HG03521 (cell line): ENCODE measurements around the gene ZNF883.
"Not testable (repeated sequence)": the region's sequence is repeated elsewhere in the genome, so short reads cannot be mapped to it uniquely, and the experiment has no call there.

Experiments
- ATAC-seq: cut with Tn5 transposase; IDR thresholded peaks from one replicate; pipeline ENCODE4 v1.9.1; 2021; ENCODE audit warnings: mild to moderate bottlenecking, moderate library complexity; ENCODE audit not compliant: unreplicated experiment

Gene ZNF883

GRCh38 chr9:113011911-113012381, at the start of gene ZNF883:
Gene ZNF883 (minus strand): TSS chr9:113012192.
- no peak for ATAC-seq

GRCh38 chr9:113061072-113061850, 49.3 kb upstream of the ZNF883 start:
- not testable (repeated sequence) for ATAC-seq

GRCh38 chr9:113059581-113060284, 47.7 kb upstream of the ZNF883 start:
- not testable (repeated sequence) for ATAC-seq

GRCh38 chr9:113057193-113057592, 45.2 kb upstream of the ZNF883 start:
- no peak for ATAC-seq

- ATAC-seq: peak; percentile 95
Observed at GRCh38 chr9:113056191-113057106, 44.5 kb upstream of the ZNF883 start, which contains the start of gene ZFP37. Gene ZFP37 (minus strand): TSS chr9:113056724. CDS start chr9:113056688, 36 bp downstream.

- no peak for ATAC-seq
Observed at GRCh38 chr9:113042884-113043657, 31.1 kb upstream of the ZNF883 start.

GRCh38 chr9:113026200-113026599, 14.2 kb upstream of the ZNF883 start:
- ATAC-seq: no peak

- ATAC-seq: no peak
Observed at GRCh38 chr9:113018247-113018646, 6.3 kb upstream of the ZNF883 start.

- no peak for ATAC-seq
Observed at GRCh38 chr9:113012492-113012891, 500 bp upstream of the ZNF883 start.

- no peak for ATAC-seq
Observed at GRCh38 chr9:113005777-113006176, 6.2 kb downstream of the ZNF883 start.

GRCh38 chr9:112997236-112997941, 14.6 kb downstream of the ZNF883 start:
- no peak for ATAC-seq

- no peak for ATAC-seq
Observed at GRCh38 chr9:112971415-112971814, 40.6 kb downstream of the ZNF883 start.

- no peak for ATAC-seq
Observed at GRCh38 chr9:112970939-112971338, 41.1 kb downstream of the ZNF883 start.

GRCh38 chr9:112969730-112970129, 42.3 kb downstream of the ZNF883 start:
- no peak for ATAC-seq

- no peak for ATAC-seq
Observed at GRCh38 chr9:112955550-112955949, 56.4 kb downstream of the ZNF883 start.

GRCh38 chr9:112945620-112946208, 66.3 kb downstream of the ZNF883 start:
- ATAC-seq: no peak

- no peak for ATAC-seq
Observed at GRCh38 chr9:112939418-112939817, 72.6 kb downstream of the ZNF883 start.

- ATAC-seq: no peak
Observed at GRCh38 chr9:112933696-112934095, 78.3 kb downstream of the ZNF883 start.

GRCh38 chr9:112925058-112925641, 86.8 kb downstream of the ZNF883 start:
- no peak for ATAC-seq
